ENCODE data around the gene FAM32A.

The FAM32A gene

DNA sequence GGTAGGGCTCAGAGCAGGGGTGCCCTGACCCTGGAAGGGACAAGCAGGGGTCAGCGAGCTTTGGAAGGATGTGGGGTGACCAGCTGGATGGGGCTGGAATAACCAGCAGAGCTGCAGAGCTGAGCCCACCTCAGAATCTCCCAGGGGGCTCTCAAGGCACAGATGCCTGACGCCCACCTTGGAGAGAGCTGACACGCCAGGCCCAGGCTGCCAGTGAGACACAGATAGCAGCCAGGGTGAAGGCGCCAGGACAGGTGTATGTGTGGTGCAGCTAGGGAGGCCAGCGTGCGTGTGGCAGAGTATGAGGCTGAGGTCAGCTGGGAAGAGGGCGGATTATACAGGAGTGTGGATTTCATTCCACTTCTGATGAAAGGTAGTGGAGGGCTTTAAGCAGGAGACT is 21.4 kb downstream of the FAM32A start:
- no peak overlapping the region for H3K4me3 ChIP-seq (ENCODE audit: low read depth, low read length)
- DNase-seq (ENCODE audit: low read depth): no peak
- TF ChIP-seq, protein P1, sequence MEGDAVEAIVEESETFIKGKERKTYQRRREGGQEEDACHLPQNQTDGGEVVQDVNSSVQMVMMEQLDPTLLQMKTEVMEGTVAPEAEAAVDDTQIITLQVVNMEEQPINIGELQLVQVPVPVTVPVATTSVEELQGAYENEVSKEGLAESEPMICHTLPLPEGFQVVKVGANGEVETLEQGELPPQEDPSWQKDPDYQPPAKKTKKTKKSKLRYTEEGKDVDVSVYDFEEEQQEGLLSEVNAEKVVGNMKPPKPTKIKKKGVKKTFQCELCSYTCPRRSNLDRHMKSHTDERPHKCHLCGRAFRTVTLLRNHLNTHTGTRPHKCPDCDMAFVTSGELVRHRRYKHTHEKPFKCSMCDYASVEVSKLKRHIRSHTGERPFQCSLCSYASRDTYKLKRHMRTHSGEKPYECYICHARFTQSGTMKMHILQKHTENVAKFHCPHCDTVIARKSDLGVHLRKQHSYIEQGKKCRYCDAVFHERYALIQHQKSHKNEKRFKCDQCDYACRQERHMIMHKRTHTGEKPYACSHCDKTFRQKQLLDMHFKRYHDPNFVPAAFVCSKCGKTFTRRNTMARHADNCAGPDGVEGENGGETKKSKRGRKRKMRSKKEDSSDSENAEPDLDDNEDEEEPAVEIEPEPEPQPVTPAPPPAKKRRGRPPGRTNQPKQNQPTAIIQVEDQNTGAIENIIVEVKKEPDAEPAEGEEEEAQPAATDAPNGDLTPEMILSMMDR (IDR thresholded peaks at IDR 0.05; ENCODE audit: low read depth, low read length, missing control alignments): no peak

DNA sequence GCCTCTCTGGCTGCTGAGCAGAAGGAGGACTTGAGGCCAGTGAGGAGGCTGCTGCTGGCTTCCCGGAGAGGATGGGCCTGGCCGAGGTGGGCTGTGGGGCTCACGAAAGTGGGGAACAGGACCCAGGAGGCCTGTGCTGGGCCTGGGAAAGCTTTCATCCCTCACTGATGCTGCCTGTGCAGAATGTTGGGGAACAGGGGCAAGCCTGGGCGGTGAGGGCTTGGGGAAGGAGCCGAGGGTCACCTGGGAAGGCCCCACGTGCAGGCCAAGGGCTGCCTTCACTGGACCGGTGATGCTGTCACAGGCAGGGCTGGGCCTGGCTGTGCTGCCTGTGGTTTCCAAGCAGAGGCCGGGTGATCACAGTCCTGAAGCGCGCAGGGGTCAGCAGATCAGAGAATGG is 21.9 kb downstream of the FAM32A start:
- no peak for DNase-seq (ENCODE audit: low read depth)
- TF ChIP-seq, protein P1 (IDR thresholded peaks at IDR 0.05; ENCODE audit: low read depth, low read length, missing control alignments): no peak
- no peak overlapping the region for H3K4me3 ChIP-seq (ENCODE audit: low read depth, low read length)

DNA sequence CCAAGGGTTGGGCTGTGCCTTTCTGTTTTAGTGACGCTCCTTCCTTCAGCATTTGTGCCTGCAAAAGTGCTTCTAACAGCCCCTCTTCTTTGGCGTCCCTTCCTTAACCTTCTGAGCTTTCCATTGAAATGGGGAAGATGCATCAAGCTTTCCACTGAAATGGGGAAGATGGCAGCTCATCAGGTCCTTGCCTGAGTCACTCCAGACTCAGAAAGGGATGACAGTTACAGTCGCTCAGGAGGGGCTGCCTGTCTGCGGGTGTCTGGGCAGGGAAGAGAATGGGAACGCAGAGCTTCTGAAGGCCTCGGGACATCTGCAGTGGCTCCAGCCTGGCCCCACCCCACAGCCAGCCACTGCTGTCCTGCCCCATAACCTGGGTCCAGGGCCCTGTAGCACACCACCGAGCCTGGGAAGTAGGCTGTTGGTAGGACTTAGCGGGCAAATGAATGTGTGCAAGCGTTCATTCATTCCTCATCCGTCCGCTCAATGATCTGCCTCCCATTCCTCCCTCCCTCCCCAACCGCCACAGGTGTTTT is 22.3 kb downstream of the FAM32A start:
- TF ChIP-seq, protein P1 (IDR thresholded peaks at IDR 0.05; ENCODE audit: low read depth, low read length, missing control alignments): no peak
- no peak for DNase-seq (ENCODE audit: low read depth)
- H3K4me3 ChIP-seq (ENCODE audit: low read depth, low read length): no peak overlapping the region

DNA sequence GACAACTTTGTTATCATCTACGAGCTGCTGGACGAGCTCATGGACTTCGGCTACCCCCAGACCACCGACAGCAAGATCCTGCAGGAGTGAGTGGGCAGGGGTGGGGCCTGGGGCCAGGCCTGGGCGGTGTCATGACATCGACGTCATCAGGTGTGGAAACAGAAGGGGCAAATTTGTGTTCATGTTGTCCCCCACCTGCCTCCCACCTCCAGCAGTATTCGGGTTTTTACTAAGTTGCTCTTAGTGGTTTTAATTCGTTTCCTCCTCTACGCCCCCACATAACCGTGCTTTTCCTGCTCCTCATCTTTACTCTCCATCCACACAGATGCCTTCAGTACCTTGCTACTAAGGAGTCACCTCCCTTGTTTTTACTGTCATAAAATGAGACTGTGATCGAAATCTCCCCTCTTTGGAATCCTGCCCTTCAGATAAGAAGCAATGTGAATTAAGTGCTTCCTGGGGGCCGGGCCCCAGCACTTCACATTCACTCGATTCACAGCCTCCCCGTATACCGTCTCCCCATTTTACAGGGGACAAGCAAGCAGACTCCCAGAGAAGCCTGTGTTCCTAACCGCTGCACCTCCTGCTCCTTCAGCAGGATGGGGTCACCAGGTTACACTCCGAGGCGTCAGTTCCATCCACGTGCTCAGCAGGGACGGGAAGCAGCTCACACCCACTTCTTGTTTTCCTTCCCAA is 23.0 kb downstream of the FAM32A start:
- TF ChIP-seq, protein P1 (IDR thresholded peaks at IDR 0.05; ENCODE audit: low read depth, low read length, missing control alignments): no peak
- H3K4me3 ChIP-seq (ENCODE audit: low read depth, low read length): no peak overlapping the region
- DNase-seq (ENCODE audit: low read depth): no peak

DNA sequence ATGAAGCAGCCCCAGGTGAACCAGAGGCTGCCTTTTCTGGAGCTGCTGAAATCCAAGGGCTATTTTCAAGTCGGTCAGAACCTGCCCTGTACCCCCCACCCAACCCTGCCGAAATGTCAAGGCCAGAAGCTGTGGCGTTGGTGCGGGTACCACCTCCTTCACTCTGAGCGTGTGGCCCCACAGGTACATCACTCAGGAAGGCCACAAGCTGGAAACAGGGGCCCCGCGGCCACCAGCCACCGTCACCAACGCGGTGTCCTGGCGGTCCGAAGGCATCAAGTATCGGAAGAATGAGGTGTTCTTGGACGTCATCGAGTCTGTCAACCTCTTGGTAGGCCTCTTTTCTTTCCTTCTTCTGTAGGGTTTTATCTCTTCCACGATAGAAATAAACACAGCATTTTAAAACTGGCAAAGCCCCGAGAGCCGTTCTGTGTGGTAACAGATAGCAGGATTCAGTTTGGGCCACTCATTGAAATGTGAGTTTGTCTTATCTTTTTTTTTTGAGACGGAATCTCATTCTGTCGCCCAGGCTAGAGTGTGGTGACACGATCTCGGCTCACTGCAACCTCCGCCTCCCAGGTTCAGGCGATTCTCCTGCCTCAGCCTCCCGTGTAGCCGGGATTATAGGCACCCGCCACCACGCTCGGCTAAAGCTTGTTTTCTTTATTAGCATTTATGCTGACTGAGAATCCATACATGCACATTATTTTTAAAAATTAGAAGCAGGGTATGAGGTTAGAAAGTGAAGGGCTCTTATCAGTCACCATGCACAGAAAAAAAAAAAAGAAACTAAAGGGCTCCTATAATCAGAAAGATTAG is 23.8 kb downstream of the FAM32A start:
- TF ChIP-seq, protein P1 (IDR thresholded peaks at IDR 0.05; ENCODE audit: low read depth, low read length, missing control alignments): no peak
- no peak overlapping the region for H3K4me3 ChIP-seq (ENCODE audit: low read depth, low read length)
- DNase-seq (ENCODE audit: low read depth): no peak

DNA sequence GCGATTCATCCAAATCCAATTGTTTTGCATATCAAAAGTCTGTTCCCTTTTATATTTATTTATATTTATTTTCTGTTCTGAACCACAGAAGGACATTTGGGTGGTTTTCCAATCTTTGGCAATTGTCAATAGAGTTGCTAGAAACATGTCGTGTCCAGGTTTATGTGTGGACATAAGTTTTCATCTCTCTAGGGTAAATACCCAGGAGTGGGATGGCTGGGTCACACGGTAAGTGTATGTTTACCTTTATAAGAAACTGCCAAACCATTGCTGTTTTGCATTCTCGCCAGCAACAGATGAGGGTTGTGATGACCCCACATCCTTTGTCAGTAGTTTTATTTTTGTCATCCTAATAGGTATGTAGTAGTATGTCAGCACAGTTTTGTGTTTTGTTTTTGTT is 25.0 kb downstream of the FAM32A start:
- DNase-seq (ENCODE audit: low read depth): no peak
- no peak overlapping the region for H3K4me3 ChIP-seq (ENCODE audit: low read depth, low read length)
- TF ChIP-seq, protein P1 (IDR thresholded peaks at IDR 0.05; ENCODE audit: low read depth, low read length, missing control alignments): no peak
